BLaER1 treated with 17β-estradiol and CSF1 and Interleukin-3, amounts not matched to agents 10 nM and 100 nM (cell line): ENCODE measurements around the gene RORC.

ENCODE experiments used
- H3K27ac ChIP-seq, 11 experiments: shearing (Covaris generic); formaldehyde crosslinking; 2 replicates each; pipeline ENCODE4 v1.8.1; 2022
- H3K27me3 ChIP-seq, 11 experiments: shearing (Covaris generic); formaldehyde crosslinking; 2 replicates each; pipeline ENCODE4 v1.8.1; 2022
- H3K36me3 ChIP-seq, 11 experiments: shearing (Covaris generic); formaldehyde crosslinking; 2 replicates each; pipeline ENCODE4 v1.8.1; 2022
- H3K4me1 ChIP-seq, 10 experiments: shearing (Covaris generic); formaldehyde crosslinking; 2 replicates each; pipeline ENCODE4 v1.8.1; 2022
- H3K4me2 ChIP-seq, 11 experiments: shearing (Covaris generic); formaldehyde crosslinking; 2 replicates each; pipeline ENCODE4 v1.8.1; 2022
- H3K4me3 ChIP-seq, 10 experiments: shearing (Covaris generic); formaldehyde crosslinking; 2 replicates each; pipeline ENCODE4 v1.8.1; 2022
- H3K9ac ChIP-seq, 11 experiments: shearing (Covaris generic); formaldehyde crosslinking; 2 replicates each; pipeline ENCODE4 v1.8.1; 2022
- H3K9me3 ChIP-seq, 11 experiments: shearing (Covaris generic); formaldehyde crosslinking; replicated peaks in 1 of 11; 2 replicates each; pipeline ENCODE4 v1.8.1; 2022
- H4K20me1 ChIP-seq, 11 experiments: shearing (Covaris generic); formaldehyde crosslinking; 2 replicates each; pipeline ENCODE4 v1.8.1; 2022
- Cebpa-rat ChIP-seq, 11 experiments: shearing (Covaris generic); IDR thresholded peaks; 2 replicates each; pipeline ENCODE4 v1.8.1; 2022

The RORC gene

GRCh38 chr1:151801846-151802245 lies 29.8 kb downstream of the RORC start:
- Histone ChIP-seq H3K4me2 (peak overlapping the region in 8 of 11 experiments; percentile 87 to 99 (median 94); a peak in 11 of 22 replicates), H3K27ac (no peak overlapping the region), H3K4me1 (peaks cover 38 to 80% (median 75%) of the 10 kb centered on the region in 10 experiments), H3K9me3 (no peaks in the 10 kb centered on the region), H3K27me3 (peaks cover 0 to 13% (median 0%) of the 10 kb centered on the region in 11 experiments; a peak in 3 of 22 replicates), H4K20me1 (peaks cover 0 to 32% (median 0%) of the 10 kb centered on the region in 11 experiments; a peak in 5 of 22 replicates), H3K36me3 (no peaks in the 10 kb centered on the region), H3K9ac (no peak overlapping the region), H3K4me3 (no peak overlapping the region)
- no peak for TF ChIP-seq Cebpa-rat (IDR thresholded peaks at IDR 0.05)

- peak overlapping the region in 9 of 11 experiments; percentile 61 to 99 (median 91); a peak in 17 of 22 replicates for H3K4me2 ChIP-seq
- H3K27me3 ChIP-seq: peaks cover 0 to 13% (median 0%) of the 10 kb centered on the region in 11 experiments; a peak in 3 of 22 replicates
Measured at GRCh38 chr1:151801310-151801820, 30.2 kb downstream of the RORC start.

GRCh38 chr1:151800830-151801229 lies 30.8 kb downstream of the RORC start:
- Histone ChIP-seq H3K4me1 (peaks cover 38 to 79% (median 65%) of the 10 kb centered on the region in 10 experiments), H3K36me3 (no peaks in the 10 kb centered on the region), H3K9me3 (no peaks in the 10 kb centered on the region), H3K9ac (no peak overlapping the region), H4K20me1 (peaks cover 0 to 32% (median 0%) of the 10 kb centered on the region in 11 experiments; a peak in 5 of 22 replicates), H3K27ac (no peak overlapping the region), H3K4me2 (peak overlapping the region; percentile 21 to 99 (median 87); a peak in 19 of 22 replicates), H3K4me3 (no peak overlapping the region), H3K27me3 (peaks cover 0 to 13% (median 0%) of the 10 kb centered on the region in 11 experiments; a peak in 3 of 22 replicates)
- TF ChIP-seq Cebpa-rat (IDR thresholded peaks at IDR 0.05): no peak

More at GRCh38 chr1:151801310-151801820, 30.2 kb downstream of the RORC start:
- Histone ChIP-seq H3K9ac (no peak overlapping the region), H4K20me1 (peaks cover 0 to 32% (median 0%) of the 10 kb centered on the region in 11 experiments; a peak in 5 of 22 replicates), H3K36me3 (no peaks in the 10 kb centered on the region), H3K27ac (no peak overlapping the region), H3K4me1 (peaks cover 38 to 79% (median 70%) of the 10 kb centered on the region in 10 experiments), H3K4me3 (no peak overlapping the region), H3K9me3 (no peaks in the 10 kb centered on the region)
- TF ChIP-seq Cebpa-rat (IDR thresholded peaks at IDR 0.05): no peak

- Histone ChIP-seq H4K20me1 (peaks cover 0 to 21% (median 0%) of the 10 kb centered on the region in 11 experiments; a peak in 1 of 22 replicates), H3K4me2 (peak overlapping the region in 9 of 11 experiments; percentile 3 to 99 (median 91); a peak in 13 of 22 replicates), H3K9me3 (no peaks in the 10 kb centered on the region), H3K27ac (no peak overlapping the region), H3K27me3 (peaks cover 0 to 13% (median 0%) of the 10 kb centered on the region in 11 experiments; a peak in 3 of 22 replicates), H3K4me3 (no peak overlapping the region), H3K4me1 (peaks cover 25 to 71% (median 58%) of the 10 kb centered on the region in 10 experiments), H3K9ac (no peak overlapping the region), H3K36me3 (no peaks in the 10 kb centered on the region; a peak in 1 of 22 replicates)
- no peak for TF ChIP-seq Cebpa-rat (IDR thresholded peaks at IDR 0.05)
Measured at GRCh38 chr1:151799179-151800022, 32.2 kb downstream of the RORC start.

GRCh38 chr1:151798571-151798970 lies 33.0 kb downstream of the RORC start:
- no peak overlapping the region for H3K4me3 ChIP-seq
- no peaks in the 10 kb centered on the region; a peak in 1 of 22 replicates for H3K36me3 ChIP-seq
- H3K27me3 ChIP-seq: peaks cover 0 to 13% (median 0%) of the 10 kb centered on the region in 11 experiments; a peak in 3 of 22 replicates
- H3K9me3 ChIP-seq: no peaks in the 10 kb centered on the region
- H3K27ac ChIP-seq: no peak overlapping the region
- H3K4me1 ChIP-seq: peaks cover 16 to 62% (median 49%) of the 10 kb centered on the region in 10 experiments
- H4K20me1 ChIP-seq: peaks cover 0 to 17% (median 0%) of the 10 kb centered on the region in 11 experiments; a peak in 1 of 22 replicates
- no peak for TF ChIP-seq Cebpa-rat (IDR thresholded peaks at IDR 0.05)
- H3K9ac ChIP-seq: no peak overlapping the region
- peak overlapping the region in 3 of 11 experiments; percentile 3 to 27 (median 11); a peak in 4 of 22 replicates for H3K4me2 ChIP-seq

GRCh38 chr1:151790940-151791651 lies 40.5 kb downstream of the RORC start:
- peaks cover 5 to 35% (median 21%) of the 10 kb centered on the region in 10 experiments; a peak in 18 of 20 replicates for H3K4me1 ChIP-seq

GRCh38 chr1:151790071-151790939 lies 41.3 kb downstream of the RORC start, which contains the start of gene TDRKH:
TSS of gene TDRKH (minus strand) at chr1:151790500. CDS start at chr1:151783022, 7,478 bp downstream.
- H3K4me2 ChIP-seq: peak within 1 kb of the TSS; percentile 94 to 99 (median 97)
- TF ChIP-seq Cebpa-rat (IDR thresholded peaks at IDR 0.05): no peak

More at GRCh38 chr1:151790940-151791651, 40.5 kb downstream of the RORC start:
- no peaks in the 10 kb centered on the region for H3K27me3 ChIP-seq
- H3K4me2 ChIP-seq: peak overlapping the region; percentile 94 to 99 (median 97)
- H3K4me3 ChIP-seq: peak overlapping the region; percentile 71 to 85 (median 74)
- H4K20me1 ChIP-seq: no peaks in the 10 kb centered on the region
- TF ChIP-seq Cebpa-rat (IDR thresholded peaks at IDR 0.05): no peak
- peak overlapping the region in 9 of 11 experiments; percentile 9 to 41 (median 30); a peak in 10 of 22 replicates for H3K27ac ChIP-seq
- H3K9ac ChIP-seq: peak overlapping the region; percentile 51 to 77 (median 73); a peak in 21 of 22 replicates
- H3K36me3 ChIP-seq: no peaks in the 10 kb centered on the region; a peak in 1 of 22 replicates
- no peaks in the 10 kb centered on the region for H3K9me3 ChIP-seq

More at GRCh38 chr1:151790071-151790939, 41.3 kb downstream of the RORC start, which contains the start of gene TDRKH:
- no peaks in the 10 kb centered on the region; a peak in 1 of 22 replicates for H3K36me3 ChIP-seq
- H4K20me1 ChIP-seq: no peaks in the 10 kb centered on the region
- H3K9me3 ChIP-seq: no peaks in the 10 kb centered on the region
- no peaks in the 10 kb centered on the region for H3K27me3 ChIP-seq
- H3K4me1 ChIP-seq: peaks cover 5 to 35% (median 19%) of the 10 kb centered on the region in 10 experiments; a peak in 18 of 20 replicates
- peak within 1 kb of the TSS in 9 of 11 experiments; percentile 9 to 41 (median 30); a peak in 10 of 22 replicates for H3K27ac ChIP-seq
- H3K4me3 ChIP-seq: peak within 1 kb of the TSS; percentile 71 to 85 (median 74)
- H3K9ac ChIP-seq: peak within 1 kb of the TSS; percentile 51 to 77 (median 73); a peak in 21 of 22 replicates
